Renal cortical epithelial cell (primary cell): ENCODE results near the gene GNG2. TPM values are rescaled to one million over a fixed set of nuclear protein-coding genes. Genes with fewer than 3 reads are reported as not detected.

Source experiments
- total RNA-seq: library from RNA; depleted of rRNA; stranded (reverse); fragments of >200 nt; gene quantifications from 2 replicates; pipeline ENCODE4 v1.2.3, GENCODE V29; 2014

Gene GNG2
- total RNA-seq, 1 donor from 2014 or later, result 2.8 TPM

Other genes with a start within 250 kb of the GNG2 start
- 88.8 and 301 TPM in 2 replicates for gene FRMD6, start 208.7 kb upstream of the GNG2 start, total RNA-seq
- 49.3 and 65.1 TPM in 2 replicates for gene RTRAF, start 128.9 kb downstream of the GNG2 start, total RNA-seq
- gene NID2, start 208.4 kb downstream of the GNG2 start, total RNA-seq, result 20.3 and 106 TPM in 2 replicates